Parathyroid adenoma (tissue), 2 donors: Measurements from ENCODE around the gene F7.

ENCODE experiments used
- H2AFZ ChIP-seq: fragments of 300-600 bp; sonication (generic); one replicate; pipeline ENCODE4 v1.7.0; 2017; ENCODE audit warnings: antibody characterized with exemption, mild to moderate bottlenecking
- H3K27ac ChIP-seq: fragments of 300-600 bp; sonication (generic); one replicate; pipeline ENCODE4 v1.7.0; 2017
- H3K27me3 ChIP-seq: fragments of 300-600 bp; sonication (generic); one replicate; pipeline ENCODE4 v1.7.0; 2017; ENCODE audit warnings: low read length; ENCODE audit not compliant: control insufficient read depth, insufficient read depth
- H3K36me3 ChIP-seq: fragments of 300-600 bp; sonication (generic); one replicate; pipeline ENCODE4 v1.7.0; 2017; ENCODE audit warnings: low read length; ENCODE audit not compliant: control insufficient read depth, insufficient read depth
- H3K4me1 ChIP-seq: fragments of 300-600 bp; sonication (generic); one replicate; pipeline ENCODE4 v1.7.0; 2017; ENCODE audit warnings: control low read depth
- H3K4me2 ChIP-seq: fragments of 300-600 bp; sonication (generic); one replicate; pipeline ENCODE4 v1.7.0; 2017; ENCODE audit warnings: low read length
- H3K4me3 ChIP-seq: fragments of 300-600 bp; sonication (generic); one replicate; pipeline ENCODE4 v1.7.0; 2017; ENCODE audit warnings: low read depth, low read length
- H3K79me2 ChIP-seq: fragments of 300-600 bp; sonication (generic); one replicate; pipeline ENCODE4 v1.7.0; 2017; ENCODE audit warnings: control low read depth
- H3K9ac ChIP-seq: fragments of 300-600 bp; sonication (generic); one replicate; pipeline ENCODE4 v1.7.0; 2017; ENCODE audit warnings: mild to moderate bottlenecking
- H3K9me3 ChIP-seq: fragments of 300-600 bp; sonication (generic); one replicate; pipeline ENCODE4 v1.7.0; 2017; ENCODE audit warnings: low read length; ENCODE audit not compliant: control insufficient read depth
- TF ChIP-seq, protein P1 (sequence below): fragments of 300-600 bp; sonication (generic); IDR thresholded peaks from one replicate; pipeline ENCODE4 v1.7.0; 2017; ENCODE audit warnings: antibody characterized with exemption, mild to moderate bottlenecking
- donor health status: primary hyperparathyroidism.

The F7 gene

DNA sequence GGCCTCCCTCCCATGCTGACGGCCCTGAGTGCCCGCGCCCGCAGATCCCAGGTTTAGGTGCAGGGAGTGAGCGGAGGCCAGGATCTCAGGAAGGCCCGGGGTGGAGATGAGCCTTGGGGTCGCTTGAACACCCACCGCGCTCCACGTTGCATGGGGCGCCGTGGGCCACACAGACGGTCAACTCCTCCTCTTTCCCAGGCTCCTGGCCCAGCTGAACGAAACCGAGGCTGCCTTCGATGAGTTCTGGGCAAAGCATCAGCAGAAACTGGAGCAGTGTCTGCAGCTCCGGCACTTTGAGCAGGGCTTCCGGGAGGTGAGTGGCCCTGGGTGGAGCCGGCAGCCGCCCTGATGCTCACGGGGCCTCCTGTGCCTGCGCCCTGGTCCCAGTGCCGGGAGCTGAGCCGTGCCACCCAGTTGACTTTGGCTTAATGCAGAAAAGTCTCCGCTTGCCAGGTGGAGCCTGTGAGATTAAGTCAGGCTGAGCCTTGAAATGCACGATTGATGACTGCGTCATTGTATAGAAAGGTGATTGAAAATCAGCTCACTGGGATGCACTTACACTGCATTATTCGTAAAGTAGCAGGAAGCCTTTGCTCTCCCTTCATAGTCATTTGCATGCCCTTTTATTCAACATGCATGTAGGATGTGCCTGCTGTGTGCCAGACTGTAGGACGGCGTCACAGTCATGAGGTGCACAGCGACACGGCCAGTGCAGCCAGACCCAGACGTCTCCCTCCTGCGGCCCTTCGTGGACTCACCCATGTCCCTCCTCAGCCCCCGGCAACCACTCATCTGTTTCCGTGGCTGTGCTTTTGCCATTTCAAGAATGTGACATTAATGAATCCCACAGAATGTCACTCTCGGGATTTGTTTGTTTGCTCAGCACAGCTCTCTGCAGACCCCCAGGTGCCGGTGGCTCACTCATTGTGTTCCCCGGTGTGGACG lies 35.5 kb upstream of the F7 start:
- H3K79me2 ChIP-seq: no peaks in the 10 kb centered on the region
- H3K9me3 ChIP-seq: no peaks in the 10 kb centered on the region
- H2AFZ ChIP-seq: no peak overlapping the region
- no peaks in the 10 kb centered on the region for H3K4me1 ChIP-seq
- H3K27ac ChIP-seq: no peak overlapping the region
- no peak overlapping the region for H3K4me2 ChIP-seq
- H3K9ac ChIP-seq: no peak overlapping the region
- H3K27me3 ChIP-seq: no peaks in the 10 kb centered on the region
- no peak overlapping the region for H3K4me3 ChIP-seq
- no peaks in the 10 kb centered on the region for H3K36me3 ChIP-seq
- TF ChIP-seq, protein P1, sequence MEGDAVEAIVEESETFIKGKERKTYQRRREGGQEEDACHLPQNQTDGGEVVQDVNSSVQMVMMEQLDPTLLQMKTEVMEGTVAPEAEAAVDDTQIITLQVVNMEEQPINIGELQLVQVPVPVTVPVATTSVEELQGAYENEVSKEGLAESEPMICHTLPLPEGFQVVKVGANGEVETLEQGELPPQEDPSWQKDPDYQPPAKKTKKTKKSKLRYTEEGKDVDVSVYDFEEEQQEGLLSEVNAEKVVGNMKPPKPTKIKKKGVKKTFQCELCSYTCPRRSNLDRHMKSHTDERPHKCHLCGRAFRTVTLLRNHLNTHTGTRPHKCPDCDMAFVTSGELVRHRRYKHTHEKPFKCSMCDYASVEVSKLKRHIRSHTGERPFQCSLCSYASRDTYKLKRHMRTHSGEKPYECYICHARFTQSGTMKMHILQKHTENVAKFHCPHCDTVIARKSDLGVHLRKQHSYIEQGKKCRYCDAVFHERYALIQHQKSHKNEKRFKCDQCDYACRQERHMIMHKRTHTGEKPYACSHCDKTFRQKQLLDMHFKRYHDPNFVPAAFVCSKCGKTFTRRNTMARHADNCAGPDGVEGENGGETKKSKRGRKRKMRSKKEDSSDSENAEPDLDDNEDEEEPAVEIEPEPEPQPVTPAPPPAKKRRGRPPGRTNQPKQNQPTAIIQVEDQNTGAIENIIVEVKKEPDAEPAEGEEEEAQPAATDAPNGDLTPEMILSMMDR: no peak

DNA sequence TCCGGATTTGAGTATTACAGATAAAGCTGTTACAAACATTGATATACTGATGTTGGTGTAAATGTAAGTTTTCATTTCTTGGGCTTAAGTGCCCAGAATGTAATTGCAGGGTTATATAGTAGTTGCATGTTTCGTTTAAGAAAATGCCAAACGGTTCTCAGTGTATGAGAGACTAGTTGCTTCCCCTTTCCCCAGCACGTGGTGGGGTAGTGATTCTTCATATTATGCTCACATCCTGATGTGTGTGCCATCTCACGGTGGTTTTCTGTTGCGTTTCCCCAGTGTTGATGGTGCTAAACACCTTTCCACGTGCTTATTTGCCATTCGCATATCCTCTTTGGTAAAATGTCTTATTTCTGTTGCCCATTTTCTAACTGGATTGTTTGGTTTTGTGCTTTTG lies 34.7 kb upstream of the F7 start:
- Histone ChIP-seq H3K9ac (no peak overlapping the region), H3K27me3 (no peaks in the 10 kb centered on the region), H3K27ac (no peak overlapping the region), H3K4me1 (no peaks in the 10 kb centered on the region), H3K36me3 (no peaks in the 10 kb centered on the region), H3K9me3 (no peaks in the 10 kb centered on the region), H2AFZ (no peak overlapping the region), H3K4me2 (no peak overlapping the region), H3K79me2 (no peaks in the 10 kb centered on the region), H3K4me3 (no peak overlapping the region)
- TF ChIP-seq, protein P1: no peak

DNA sequence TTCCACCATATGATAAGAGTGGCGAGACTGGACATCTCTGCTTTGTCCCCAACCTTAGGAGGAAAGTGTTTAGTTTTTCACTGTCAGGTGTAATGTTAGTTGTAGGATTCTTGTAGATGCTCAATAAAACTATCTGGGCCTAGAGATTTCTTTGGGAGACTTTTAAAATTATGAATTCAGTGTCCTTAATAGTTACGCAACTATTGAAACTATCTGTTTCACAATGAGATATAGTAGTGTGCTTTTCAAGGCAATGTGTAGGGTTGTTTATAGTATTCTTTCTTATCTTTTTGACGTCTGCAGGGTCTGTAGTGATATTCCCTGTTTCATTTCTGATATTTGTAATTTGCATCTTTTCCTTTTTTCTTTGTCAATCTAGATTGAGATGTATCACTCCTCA lies 33.2 kb upstream of the F7 start:
- no peaks in the 10 kb centered on the region for H3K36me3 ChIP-seq
- no peak overlapping the region for H3K27ac ChIP-seq
- no peaks in the 10 kb centered on the region for H3K9me3 ChIP-seq
- H3K4me2 ChIP-seq: no peak overlapping the region
- no peaks in the 10 kb centered on the region for H3K79me2 ChIP-seq
- H3K9ac ChIP-seq: no peak overlapping the region
- no peak overlapping the region for H2AFZ ChIP-seq
- no peaks in the 10 kb centered on the region for H3K4me1 ChIP-seq
- TF ChIP-seq, protein P1: no peak
- no peak overlapping the region for H3K4me3 ChIP-seq
- H3K27me3 ChIP-seq: no peaks in the 10 kb centered on the region

DNA sequence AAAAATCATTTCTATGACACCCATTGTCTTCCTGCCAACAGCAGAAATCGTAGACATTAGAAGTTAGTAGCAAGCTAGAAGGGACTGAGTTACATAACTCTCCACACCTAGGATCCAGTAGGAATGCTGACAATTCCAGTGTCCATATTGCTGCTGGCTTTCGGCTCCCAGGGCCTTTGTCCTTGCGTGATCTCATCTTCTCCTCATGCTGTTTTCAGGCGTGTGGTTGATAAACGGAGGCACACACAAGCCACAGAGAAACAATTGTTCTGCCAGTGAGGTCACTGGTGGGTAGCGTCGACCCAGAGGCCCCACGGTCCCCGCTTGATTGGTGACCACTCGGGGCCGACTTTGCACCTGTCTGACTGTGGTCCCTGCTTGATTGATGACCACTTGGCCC lies 31.6 kb upstream of the F7 start:
- H3K4me3 ChIP-seq: no peak overlapping the region
- no peaks in the 10 kb centered on the region for H3K4me1 ChIP-seq
- H3K79me2 ChIP-seq: no peaks in the 10 kb centered on the region
- no peak overlapping the region for H3K4me2 ChIP-seq
- H3K27me3 ChIP-seq: no peaks in the 10 kb centered on the region
- no peaks in the 10 kb centered on the region for H3K9me3 ChIP-seq
- no peak overlapping the region for H2AFZ ChIP-seq
- H3K9ac ChIP-seq: no peak overlapping the region
- H3K36me3 ChIP-seq: no peaks in the 10 kb centered on the region
- no peak overlapping the region for H3K27ac ChIP-seq
- TF ChIP-seq, protein P1: no peak

DNA sequence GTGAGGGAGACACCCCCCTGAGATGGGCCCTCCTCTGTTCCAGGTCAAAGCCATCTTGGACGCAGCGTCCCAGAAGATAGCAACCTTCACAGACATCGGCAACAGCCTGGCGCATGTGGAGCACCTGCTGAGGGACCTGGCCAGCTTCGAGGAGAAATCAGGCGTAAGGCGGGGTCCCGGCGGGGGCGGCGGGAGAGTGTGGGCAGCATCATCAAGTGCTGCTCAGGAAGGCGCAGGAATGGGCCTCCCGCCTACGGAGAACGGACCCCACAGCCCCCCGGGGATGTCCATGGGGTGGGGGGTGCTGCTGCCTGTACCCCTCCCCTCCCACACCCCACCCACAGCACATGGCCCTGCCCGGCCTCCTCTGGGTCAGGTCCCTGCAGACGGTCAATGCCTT lies 31.2 kb upstream of the F7 start:
- Histone ChIP-seq H3K4me2 (no peak overlapping the region), H3K4me3 (no peak overlapping the region), H3K36me3 (no peaks in the 10 kb centered on the region), H2AFZ (no peak overlapping the region), H3K79me2 (no peaks in the 10 kb centered on the region), H3K27ac (no peak overlapping the region), H3K27me3 (no peaks in the 10 kb centered on the region), H3K4me1 (no peaks in the 10 kb centered on the region), H3K9ac (no peak overlapping the region), H3K9me3 (no peaks in the 10 kb centered on the region)
- TF ChIP-seq, protein P1: no peak
